ENCODE measurements around the gene ALG12.
A peak's percentile ranks its signal among the peaks of the same experiment; 100 is the strongest.

DNA sequence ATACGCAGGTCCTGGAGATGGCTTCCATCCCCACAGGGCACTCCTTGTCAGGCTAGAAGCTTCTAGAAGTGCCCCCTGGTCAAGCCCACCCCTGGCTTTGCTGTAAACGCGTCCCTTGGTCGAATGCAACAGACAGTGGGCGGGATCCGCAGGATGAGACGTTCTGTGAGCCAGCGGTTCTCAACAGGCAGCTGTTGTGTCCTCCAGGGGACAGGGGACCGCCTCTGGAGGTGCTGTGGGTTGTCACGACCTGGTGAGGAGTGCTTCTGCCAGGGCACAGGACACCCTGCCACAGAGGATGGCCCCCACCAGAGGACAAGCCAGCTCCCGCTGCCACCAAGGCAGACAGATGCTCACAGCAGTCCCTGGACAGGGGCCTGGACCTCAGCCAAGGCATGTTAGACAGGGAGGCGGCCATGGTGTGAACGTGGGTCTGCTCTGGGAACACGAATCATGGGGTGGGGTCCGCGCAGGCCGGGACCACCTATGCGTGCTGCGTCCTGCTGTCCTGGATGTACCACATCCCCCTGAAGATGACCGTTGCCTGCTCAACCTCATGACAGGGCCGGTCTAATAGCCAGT lies 11.8 kb upstream of the ALG12 start:
- TF ChIP-seq, protein P1, sequence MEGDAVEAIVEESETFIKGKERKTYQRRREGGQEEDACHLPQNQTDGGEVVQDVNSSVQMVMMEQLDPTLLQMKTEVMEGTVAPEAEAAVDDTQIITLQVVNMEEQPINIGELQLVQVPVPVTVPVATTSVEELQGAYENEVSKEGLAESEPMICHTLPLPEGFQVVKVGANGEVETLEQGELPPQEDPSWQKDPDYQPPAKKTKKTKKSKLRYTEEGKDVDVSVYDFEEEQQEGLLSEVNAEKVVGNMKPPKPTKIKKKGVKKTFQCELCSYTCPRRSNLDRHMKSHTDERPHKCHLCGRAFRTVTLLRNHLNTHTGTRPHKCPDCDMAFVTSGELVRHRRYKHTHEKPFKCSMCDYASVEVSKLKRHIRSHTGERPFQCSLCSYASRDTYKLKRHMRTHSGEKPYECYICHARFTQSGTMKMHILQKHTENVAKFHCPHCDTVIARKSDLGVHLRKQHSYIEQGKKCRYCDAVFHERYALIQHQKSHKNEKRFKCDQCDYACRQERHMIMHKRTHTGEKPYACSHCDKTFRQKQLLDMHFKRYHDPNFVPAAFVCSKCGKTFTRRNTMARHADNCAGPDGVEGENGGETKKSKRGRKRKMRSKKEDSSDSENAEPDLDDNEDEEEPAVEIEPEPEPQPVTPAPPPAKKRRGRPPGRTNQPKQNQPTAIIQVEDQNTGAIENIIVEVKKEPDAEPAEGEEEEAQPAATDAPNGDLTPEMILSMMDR (IDR thresholded peaks at IDR 0.05) = peak in 1 of 5 experiments; percentile 15
- TF ChIP-seq POLR2A (IDR thresholded peaks at IDR 0.05) (no peak), EP300 (IDR thresholded peaks at IDR 0.05; ENCODE audit: low read depth) (no peak), POLR2AphosphoS5 (IDR thresholded peaks at IDR 0.05) (no peak)
